NCI-H2227 (cell line): ENCODE data around the gene ACOT4.
"Not testable (repeated sequence)": the region's sequence is repeated elsewhere in the genome, so short reads cannot be mapped to it uniquely, and the experiment has no call there.

Experiments
- DNase-seq: peaks from one replicate; lab custom pipeline; 2025; ENCODE audit not compliant: unreplicated experiment; lab: John Stamatoyannopoulos, UW

The ACOT4 gene

DNA sequence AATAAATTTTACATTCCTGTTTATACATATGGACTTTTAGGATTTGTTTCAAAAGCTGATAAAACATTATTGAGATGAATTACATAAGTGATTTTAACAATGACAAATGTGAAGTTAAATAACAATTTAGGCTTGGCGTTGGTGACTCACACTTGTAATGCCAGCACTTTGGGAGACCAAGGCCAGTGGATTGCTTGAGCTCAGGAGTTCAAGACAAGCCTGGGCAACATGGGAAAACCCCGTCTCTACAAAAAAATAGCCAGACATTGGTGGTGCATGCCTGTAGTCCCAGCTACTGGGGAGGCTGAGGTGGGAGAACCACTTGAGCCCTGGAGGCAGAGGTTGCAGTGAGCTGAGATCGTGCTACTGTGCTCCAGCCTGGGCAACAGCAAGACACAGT lies 15.3 kb upstream of the ACOT4 start:
- no peak for DNase-seq

DNA sequence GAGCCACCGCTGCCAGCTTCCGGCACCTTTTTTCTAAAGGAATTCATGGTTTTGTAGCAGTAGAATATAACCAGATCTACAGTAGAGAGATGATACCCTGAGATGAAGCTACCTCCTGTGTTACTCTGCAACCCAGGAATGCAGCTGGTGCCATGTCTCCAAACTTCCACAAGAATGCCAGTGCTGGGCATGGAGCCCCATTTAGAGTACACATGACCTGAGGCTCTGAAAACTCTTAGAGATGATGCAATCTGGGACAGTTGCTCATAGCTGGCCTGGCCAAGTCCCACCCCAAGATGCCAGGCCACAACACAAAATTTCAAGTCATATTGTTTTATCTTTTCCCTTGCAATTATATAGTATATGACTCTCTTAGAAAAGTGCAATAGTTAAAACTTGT lies 14.5 kb upstream of the ACOT4 start:
- not testable (repeated sequence) for DNase-seq

DNA sequence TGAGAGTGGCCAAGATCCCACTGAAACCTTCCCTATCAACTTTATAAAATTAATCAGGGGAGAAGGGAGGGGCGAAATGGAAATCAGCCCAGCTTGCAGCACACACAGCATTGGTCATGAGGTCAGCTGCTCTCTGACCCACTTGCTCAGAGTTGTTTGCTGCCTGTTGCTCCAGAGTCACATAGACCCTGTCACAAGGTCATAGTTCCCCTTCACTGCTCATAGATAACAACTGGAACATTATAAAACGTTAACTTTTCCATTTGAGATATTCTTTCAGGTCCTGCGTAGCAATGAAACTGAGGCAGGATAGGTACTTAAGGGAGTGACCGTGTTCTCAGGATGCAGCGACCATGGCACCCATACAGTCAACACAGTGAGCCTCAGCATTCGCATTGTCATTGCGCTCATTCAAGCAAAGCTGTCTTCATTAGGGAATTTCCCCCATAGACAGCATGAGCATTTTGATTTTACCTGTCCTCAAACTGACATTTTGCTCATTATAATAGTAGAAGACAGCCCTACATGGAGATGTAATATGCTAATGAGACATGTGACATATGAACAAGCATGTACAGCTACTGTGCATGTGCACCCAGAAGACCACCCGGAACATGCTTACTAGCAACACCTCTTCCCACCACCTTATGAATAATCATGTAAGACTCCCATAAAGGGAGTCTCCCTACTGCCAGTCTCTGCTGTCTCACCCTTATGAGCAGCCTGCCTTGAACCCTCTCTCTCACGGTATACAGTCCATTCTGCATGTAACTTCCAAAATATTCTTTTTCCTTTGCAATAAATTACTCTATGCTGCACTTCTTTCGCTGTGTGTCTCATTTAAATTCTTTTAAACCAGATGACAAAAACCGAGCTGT lies 9.3 kb upstream of the ACOT4 start:
- DNase-seq = not testable (repeated sequence)

GRCh38 chr14:73588695-73589094 lies 3.0 kb upstream of the ACOT4 start:
- DNase-seq = no peak

- DNase-seq = no peak
Measured at GRCh38 chr14:73589116-73589515, 2.6 kb upstream of the ACOT4 start.

- not testable (repeated sequence) for DNase-seq
Measured at GRCh38 chr14:73590673-73591004, 1.0 kb upstream of the ACOT4 start.

- no peak for DNase-seq
Measured at GRCh38 chr14:73594491-73594890, 2.8 kb downstream of the ACOT4 start.

DNA sequence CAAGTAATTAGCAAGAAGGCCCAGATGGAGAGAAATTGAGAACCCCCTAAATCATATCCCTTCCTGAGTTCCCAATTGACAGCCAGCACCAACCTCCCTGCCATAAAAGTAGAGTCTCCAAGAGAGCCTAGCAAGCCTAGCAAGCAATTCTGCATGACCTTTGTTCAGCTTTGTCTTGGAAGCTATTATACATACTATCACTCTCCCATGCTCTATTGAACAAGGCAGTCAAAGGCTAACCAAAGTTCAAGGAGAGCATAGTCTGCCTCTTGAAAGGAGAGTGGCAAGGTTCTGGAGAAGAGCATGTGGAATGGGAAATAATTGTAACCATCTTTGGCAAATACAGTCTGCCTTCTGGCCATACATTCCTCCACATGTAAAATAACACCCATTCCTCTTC lies 7.8 kb downstream of the ACOT4 start:
- no peak for DNase-seq

GRCh38 chr14:73602994-73603393 lies 11.3 kb downstream of the ACOT4 start:
- no peak for DNase-seq

GRCh38 chr14:73606271-73606670 lies 14.6 kb downstream of the ACOT4 start:
- no peak for DNase-seq

- no peak for DNase-seq
Measured at GRCh38 chr14:73607241-73607640, 15.6 kb downstream of the ACOT4 start.

DNA sequence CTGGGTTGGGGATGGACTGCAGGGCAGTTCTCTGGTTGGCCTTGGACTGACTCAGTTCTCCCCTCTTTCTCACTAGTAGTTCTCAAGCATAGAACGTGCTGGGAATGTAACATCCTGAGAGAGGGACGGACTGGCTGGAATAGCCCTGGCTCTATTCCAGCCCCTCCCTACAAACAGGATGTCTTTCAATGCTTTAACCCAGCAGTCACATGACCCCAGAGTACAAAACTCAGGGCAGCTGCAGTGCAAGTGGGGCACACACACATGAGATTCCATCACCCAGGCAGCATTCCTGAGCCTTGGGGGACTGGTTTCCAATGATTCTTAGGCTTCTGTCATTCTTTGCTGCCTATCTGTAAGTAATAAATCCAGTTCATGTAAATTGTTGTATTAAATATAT lies 19.0 kb downstream of the ACOT4 start:
- no peak for DNase-seq

DNA sequence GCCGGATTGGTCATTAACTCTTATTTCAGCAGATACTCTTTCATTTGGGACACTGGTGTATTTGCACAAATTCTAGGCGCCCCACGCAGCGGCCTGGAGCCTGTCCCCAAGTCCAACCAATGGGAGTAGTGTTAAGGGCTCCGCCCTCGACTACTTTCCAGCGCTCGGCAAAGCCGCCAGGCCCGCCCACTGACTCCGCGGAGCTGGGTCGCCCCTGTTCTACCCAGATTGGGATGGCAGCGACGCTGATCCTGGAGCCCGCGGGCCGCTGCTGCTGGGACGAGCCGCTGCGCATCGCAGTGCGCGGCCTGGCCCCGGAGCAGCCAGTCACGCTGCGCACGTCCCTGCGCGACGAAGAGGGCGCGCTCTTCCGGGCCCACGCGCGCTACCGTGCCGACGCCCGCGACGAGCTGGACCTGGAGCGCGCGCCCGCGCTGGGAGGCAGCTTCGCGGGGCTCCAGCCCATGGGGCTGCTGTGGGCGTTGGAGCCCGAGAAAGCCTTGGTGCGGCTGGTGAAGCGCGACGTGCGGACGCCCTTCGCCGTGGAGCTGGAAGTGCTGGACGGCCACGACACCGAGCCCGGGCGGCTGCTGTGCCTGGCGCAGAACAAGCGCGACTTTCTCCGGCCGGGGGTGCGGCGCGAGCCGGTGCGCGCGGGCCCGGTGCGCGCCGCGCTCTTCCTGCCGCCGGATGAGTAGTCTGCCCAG lies 20.8 kb downstream of the ACOT4 start, which contains the start of gene ACOT6:
TSS of gene ACOT6 (plus strand) at position 179 of the 707 bp plus-strand sequence. CDS start at position 234, 55 bp downstream.
- peak; percentile 83 for DNase-seq

DNA sequence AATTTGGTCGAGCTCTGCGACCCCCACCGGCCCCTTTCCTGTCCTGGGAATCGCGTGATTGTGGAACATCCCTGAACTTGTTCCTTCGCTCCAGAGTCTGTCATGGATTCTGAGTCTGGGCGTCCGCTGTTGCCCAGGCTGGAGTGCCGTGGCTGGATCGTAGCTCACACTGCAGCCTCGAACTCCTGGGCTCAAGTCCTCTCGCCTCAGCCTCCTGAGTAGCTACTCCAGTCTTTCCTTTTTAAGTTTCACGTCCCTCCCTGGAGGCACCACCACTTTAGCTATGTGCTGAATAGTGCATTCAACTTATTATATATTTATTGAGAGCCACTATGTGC lies 21.3 kb downstream of the ACOT4 start:
- peak; percentile 55 for DNase-seq

DNA sequence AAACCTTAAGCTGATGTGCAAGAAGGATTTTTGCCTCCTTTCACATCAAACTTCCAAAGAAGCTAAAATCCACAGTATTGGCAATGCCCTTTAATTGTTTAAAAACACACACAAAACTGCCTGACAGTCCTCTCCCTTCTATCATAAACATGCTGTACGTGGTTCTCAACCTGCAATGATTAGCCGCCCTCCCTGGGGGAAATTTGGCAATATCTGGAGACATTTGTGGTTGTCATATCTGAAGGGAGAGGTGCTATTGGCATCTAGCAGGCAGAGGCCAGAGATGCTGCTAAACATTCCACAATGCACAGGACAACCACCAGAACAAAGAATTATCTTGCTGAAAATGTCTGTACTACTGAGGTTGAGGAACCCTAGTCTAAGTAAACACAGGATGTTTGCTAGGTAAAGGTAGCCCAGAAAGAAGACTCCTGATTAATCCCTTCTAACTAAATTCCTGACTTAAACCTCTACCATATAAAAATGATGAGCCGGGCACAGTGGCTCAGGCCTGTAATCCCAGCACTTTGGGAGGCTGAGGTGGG lies 21.8 kb downstream of the ACOT4 start:
- no peak for DNase-seq

DNA sequence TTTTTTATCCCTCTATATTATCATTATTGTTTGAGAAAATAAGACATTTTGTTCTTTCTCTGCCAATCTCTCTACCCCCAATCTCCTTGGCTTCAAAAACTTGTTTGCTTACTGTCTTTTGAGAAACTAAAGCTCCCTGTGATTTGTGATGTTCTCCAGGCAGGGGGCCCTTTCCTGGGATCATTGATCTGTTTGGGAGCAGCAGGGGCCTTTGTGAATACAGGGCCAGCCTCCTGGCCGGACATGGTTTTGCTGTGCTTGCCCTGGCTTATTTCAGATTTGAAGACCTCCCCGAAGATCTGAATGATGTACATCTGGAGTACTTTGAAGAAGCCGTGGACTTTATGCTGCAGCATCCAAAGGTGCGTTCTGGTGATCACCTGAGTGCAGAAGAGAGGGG lies 25.2 kb downstream of the ACOT4 start:
- DNase-seq = no peak

DNA sequence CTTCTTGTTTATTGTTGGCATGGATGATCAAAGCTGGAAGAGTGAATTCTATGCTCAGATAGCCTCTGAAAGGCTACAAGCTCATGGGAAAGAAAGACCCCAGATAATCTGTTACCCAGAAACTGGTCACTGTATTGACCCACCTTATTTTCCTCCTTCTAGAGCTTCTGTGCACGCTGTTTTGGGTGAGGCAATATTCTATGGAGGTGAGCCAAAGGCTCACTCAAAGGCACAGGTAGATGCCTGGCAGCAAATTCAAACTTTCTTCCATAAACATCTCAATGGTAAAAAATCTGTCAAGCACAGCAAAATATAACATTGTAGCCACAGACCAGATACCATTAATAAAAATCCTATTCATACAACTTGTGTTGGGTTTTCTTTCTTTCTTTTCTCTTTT lies 27.9 kb downstream of the ACOT4 start:
- DNase-seq = no peak

DNA sequence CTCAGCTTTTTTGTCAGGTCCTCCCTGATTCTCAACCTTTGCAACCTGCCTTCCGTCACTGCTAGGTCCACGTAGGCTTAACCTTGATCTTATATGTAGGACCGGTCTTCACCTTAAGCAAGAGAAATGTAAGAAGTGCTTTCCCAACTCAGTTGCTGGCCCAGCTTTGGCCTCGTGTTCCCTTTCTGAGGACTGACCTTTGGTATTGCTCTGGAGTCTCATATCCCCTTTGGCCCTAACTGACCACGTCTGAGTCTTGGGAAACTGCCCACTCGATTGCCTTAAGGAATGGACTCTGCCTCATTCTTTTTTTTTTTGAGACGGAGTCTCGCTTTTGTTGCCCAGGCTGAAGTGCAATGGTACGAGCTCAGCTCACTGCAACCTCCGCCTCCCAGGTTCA lies 28.6 kb downstream of the ACOT4 start:
- DNase-seq = no peak

DNA sequence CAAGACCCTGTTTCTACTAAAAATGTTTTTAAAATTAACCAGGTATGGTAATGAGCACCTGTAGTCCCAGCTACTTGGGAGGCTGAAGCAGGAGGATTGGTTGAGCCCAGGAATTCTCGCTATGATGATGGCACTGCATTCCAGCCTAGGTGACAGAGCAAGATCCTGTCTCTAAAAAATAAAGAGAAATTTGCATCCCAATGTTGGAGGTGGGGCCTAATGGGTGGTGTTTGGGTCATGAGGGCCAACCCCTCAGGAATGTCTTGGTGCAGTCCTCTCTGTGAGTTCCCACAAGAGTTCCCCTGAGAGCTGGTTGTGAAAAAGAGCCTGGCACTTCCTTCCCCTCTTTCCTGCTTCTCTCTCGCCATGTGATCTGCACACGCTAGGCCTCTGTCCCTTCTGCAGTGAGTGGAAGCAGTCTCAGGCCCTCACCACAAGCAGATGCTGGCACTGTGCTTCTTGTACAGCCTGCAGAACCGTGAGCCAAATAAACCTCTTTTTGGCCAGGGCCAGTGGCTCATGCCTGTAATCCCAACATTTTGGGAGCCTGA lies 31.9 kb downstream of the ACOT4 start:
- no peak for DNase-seq

DNA sequence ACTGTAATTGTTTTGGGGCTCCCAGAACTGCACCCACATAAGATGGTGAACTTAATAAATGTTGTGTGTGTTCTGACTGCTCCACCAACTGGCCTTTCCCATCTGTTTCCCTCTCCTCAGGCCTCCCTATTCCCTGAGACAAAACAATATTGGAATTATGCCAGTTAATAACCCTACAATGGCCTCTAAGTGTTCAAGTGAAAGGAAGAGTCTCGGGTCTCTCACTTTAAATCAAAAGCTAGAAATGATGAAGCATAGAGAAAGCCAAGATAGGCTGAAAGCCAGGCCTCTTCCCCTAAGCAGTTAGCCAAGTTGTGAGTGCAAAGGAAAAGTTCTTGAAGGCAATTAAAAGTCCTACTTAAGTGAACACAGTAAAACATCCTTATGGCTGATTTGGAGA lies 34.0 kb downstream of the ACOT4 start:
- DNase-seq = no peak

GRCh38 chr14:73627151-73627558 lies 35.5 kb downstream of the ACOT4 start:
- DNase-seq = no peak
